Astrocyte of the spinal cord (primary cell): Measurements from ENCODE around the gene CCDC174.

ENCODE experiments used
- DNase-seq: peaks from one replicate; pipeline ENCODE4 v3.0.0; 2011; ENCODE audit warnings: low read depth, low spot score
- H3K4me3 ChIP-seq: 2 replicates; pipeline ENCODE4 v1.5.1; 2011; ENCODE audit warnings: low read depth, mild to moderate bottlenecking, low read length, moderate library complexity
- in situ Hi-C: cut with HindIII; loops from 2 replicates; pipeline ENCODE4 v1.10.0; 2017; ENCODE audit warnings: low sequenced_read_pairs
- TF ChIP-seq, protein P1 (sequence below): IDR thresholded peaks from 2 replicates; pipeline ENCODE4 v1.5.1; 2012; ENCODE audit warnings: low read depth, mild to moderate bottlenecking, low read length, inconsistent platforms

The CCDC174 gene

GRCh38 chr3:14651440-14652251, at the start of gene CCDC174:
Gene CCDC174, plus strand, starts transcription at chr3:14651762. Its CDS starts 75 bp downstream, at chr3:14651837.
- DNase-seq: peak; percentile 98
- in situ Hi-C loops: no loop called here
- H3K4me3 ChIP-seq: peak within 1 kb of the TSS; percentile 66
- TF ChIP-seq, protein P1, sequence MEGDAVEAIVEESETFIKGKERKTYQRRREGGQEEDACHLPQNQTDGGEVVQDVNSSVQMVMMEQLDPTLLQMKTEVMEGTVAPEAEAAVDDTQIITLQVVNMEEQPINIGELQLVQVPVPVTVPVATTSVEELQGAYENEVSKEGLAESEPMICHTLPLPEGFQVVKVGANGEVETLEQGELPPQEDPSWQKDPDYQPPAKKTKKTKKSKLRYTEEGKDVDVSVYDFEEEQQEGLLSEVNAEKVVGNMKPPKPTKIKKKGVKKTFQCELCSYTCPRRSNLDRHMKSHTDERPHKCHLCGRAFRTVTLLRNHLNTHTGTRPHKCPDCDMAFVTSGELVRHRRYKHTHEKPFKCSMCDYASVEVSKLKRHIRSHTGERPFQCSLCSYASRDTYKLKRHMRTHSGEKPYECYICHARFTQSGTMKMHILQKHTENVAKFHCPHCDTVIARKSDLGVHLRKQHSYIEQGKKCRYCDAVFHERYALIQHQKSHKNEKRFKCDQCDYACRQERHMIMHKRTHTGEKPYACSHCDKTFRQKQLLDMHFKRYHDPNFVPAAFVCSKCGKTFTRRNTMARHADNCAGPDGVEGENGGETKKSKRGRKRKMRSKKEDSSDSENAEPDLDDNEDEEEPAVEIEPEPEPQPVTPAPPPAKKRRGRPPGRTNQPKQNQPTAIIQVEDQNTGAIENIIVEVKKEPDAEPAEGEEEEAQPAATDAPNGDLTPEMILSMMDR: no peak

GRCh38 chr3:14602006-14602803, 49.4 kb upstream of the CCDC174 start:
- no peak overlapping the region for H3K4me3 ChIP-seq
- DNase-seq: no peak
- in situ Hi-C loops: no loop called here
- TF ChIP-seq, protein P1: no peak

- in situ Hi-C loops: no loop called here
- H3K4me3 ChIP-seq: no peak overlapping the region
- no peak for DNase-seq
- TF ChIP-seq, protein P1: no peak
Measured at GRCh38 chr3:14602804-14603644, 48.5 kb upstream of the CCDC174 start.

- in situ Hi-C loops: no loop called here
- no peak overlapping the region for H3K4me3 ChIP-seq
- TF ChIP-seq, protein P1: no peak
- DNase-seq: no peak
Measured at GRCh38 chr3:14605067-14605466, 46.5 kb upstream of the CCDC174 start.

- TF ChIP-seq, protein P1: no peak
- in situ Hi-C loops: no loop called here
- no peak overlapping the region for H3K4me3 ChIP-seq
- no peak for DNase-seq
Measured at GRCh38 chr3:14605744-14606143, 45.8 kb upstream of the CCDC174 start.
